ENCODE measurements around the gene IL17D.

GRCh38 chr13:20727856-20728255 is 24.4 kb downstream of the IL17D start:
- TF ChIP-seq CTCF (IDR thresholded peaks at IDR 0.05) (no peak), POLR2A (IDR thresholded peaks at IDR 0.05) (no peak)

Measured in body of pancreas (tissue), 4 donors.